ENCODE measurements around the gene SMAD7. TPM values are rescaled to one million over a fixed set of nuclear protein-coding genes. Genes with fewer than 3 reads are reported as not detected.

Gene SMAD7
- total RNA-seq, 2 experiments from 2014 or later = 244 to 254 TPM

GRCh38 chr18:48937869-48938750, 12.7 kb downstream of the SMAD7 start:
- Mint-ChIP-seq H3K4me3 (peak overlapping the region; percentile 31), H3K27me3 (no peaks in the 10 kb centered on the region), H3K9me3 (no peaks in the 10 kb centered on the region), H3K27ac (peak overlapping the region; percentile 74), H3K4me1 (ENCODE audit: low read depth) (peaks cover 92% of the 10 kb centered on the region), H3K36me3 (ENCODE audit: low read depth) (peaks cover 28% of the 10 kb centered on the region)
- TF ChIP-seq CTCF (IDR thresholded peaks at IDR 0.05) = no peak
- ChIA-PET CTCF (interaction anchor here (0.7 to 1.1 kb wide), 5 partner anchors 9 to 21 kb away, joined by 3 to 4 read pairs (median 3); no protein-coding TSS in a partner anchor), POLR2A (interaction anchor here (0.6 to 1.5 kb wide), 3 partner anchors 9 to 14 kb away, joined by 3 to 10 read pairs (median 4); no protein-coding TSS in a partner anchor)
- no peak for DNase-seq
- no peak overlapping the region for H3K4me3 ChIP-seq (ENCODE audit: low read length)
- ATAC-seq (ENCODE audit: poor library complexity) = no peak
- H3K4me1 ChIP-seq (ENCODE audit: insufficient read depth, low read length) = peaks cover 91% of the 10 kb centered on the region
- peaks cover 22% of the 10 kb centered on the region for H3K36me3 ChIP-seq (ENCODE audit: insufficient read depth, low read length)
- H3K27me3 ChIP-seq (ENCODE audit: control insufficient read depth in 1 of 2, insufficient read depth in 2 of 2, low read length in 2 of 2) = no peaks in the 10 kb centered on the region
- no peak overlapping the region for H3K27ac ChIP-seq (ENCODE audit: low read depth in 1 of 2, low read length in 2 of 2)
- no peaks in the 10 kb centered on the region for H3K9me3 ChIP-seq (ENCODE audit: control insufficient read depth in 1 of 2, insufficient read depth in 1 of 2, low read length in 2 of 2)
- intact Hi-C loops (cut with DNase I, micrococcal nuclease) = no loop called here

- POLR2A ChIA-PET = no interaction called here
Observed at GRCh38 chr18:48935433-48935774, 15.4 kb downstream of the SMAD7 start.

More at GRCh38 chr18:48935433-48935774, 15.4 kb downstream of the SMAD7 start:
- Histone ChIP-seq H3K27me3 (ENCODE audit: control insufficient read depth in 1 of 2, insufficient read depth in 2 of 2, low read length in 2 of 2) (no peaks in the 10 kb centered on the region), H3K9me3 (ENCODE audit: control insufficient read depth in 1 of 2, insufficient read depth in 1 of 2, low read length in 2 of 2) (no peaks in the 10 kb centered on the region), H3K4me1 (ENCODE audit: insufficient read depth, low read length) (peaks cover 88% of the 10 kb centered on the region), H3K4me3 (ENCODE audit: low read length) (peak overlapping the region; percentile 1), H3K36me3 (ENCODE audit: insufficient read depth, low read length) (peaks cover 6% of the 10 kb centered on the region), H3K27ac (ENCODE audit: low read depth in 1 of 2, low read length in 2 of 2) (no peak overlapping the region)
- peak overlapping the region; percentile 29 for H3K27ac Mint-ChIP-seq
- peak overlapping the region; percentile 46 for H3K4me3 Mint-ChIP-seq
- H3K4me1 Mint-ChIP-seq (ENCODE audit: low read depth) = peaks cover 92% of the 10 kb centered on the region
- H3K27me3 Mint-ChIP-seq = no peaks in the 10 kb centered on the region
- CTCF ChIA-PET = no interaction called here
- ATAC-seq (ENCODE audit: poor library complexity) (no peak), DNase-seq (no peak)
- H3K9me3 Mint-ChIP-seq = no peaks in the 10 kb centered on the region
- no peak for TF ChIP-seq CTCF (IDR thresholded peaks at IDR 0.05)
- H3K36me3 Mint-ChIP-seq (ENCODE audit: low read depth) = peaks cover 16% of the 10 kb centered on the region
- intact Hi-C loops (cut with DNase I, micrococcal nuclease) = no loop called here
